T-helper 1 cell treated with Interleukin-12 subunit alpha and Interleukin-12 subunit beta and Interleukin-4 antibody, amounts not matched to agents 30 μg/mL and 1 μg/mL, for 36 hours (primary cell): ENCODE results near the gene CRIM1.
A peak's percentile ranks its signal among the peaks of the same experiment; 100 is the strongest.

ENCODE experiments used
- H3K27ac Mint-ChIP-seq: one replicate; pipeline ENCODE4 v1.8.0; 2021; ENCODE audit warnings: mild to moderate bottlenecking, mixed read lengths
- H3K27me3 Mint-ChIP-seq: one replicate; pipeline ENCODE4 v1.8.0; 2021; ENCODE audit warnings: low read depth, mixed read lengths
- H3K36me3 Mint-ChIP-seq: one replicate; pipeline ENCODE4 v1.8.0; 2021; ENCODE audit warnings: low read depth, mixed read lengths
- H3K4me1 Mint-ChIP-seq: one replicate; pipeline ENCODE4 v1.8.0; 2021; ENCODE audit warnings: low read depth, mixed read lengths
- H3K4me3 Mint-ChIP-seq: one replicate; pipeline ENCODE4 v1.8.0; 2021; ENCODE audit warnings: mild to moderate bottlenecking, moderate library complexity, mixed read lengths
- H3K9me3 Mint-ChIP-seq: one replicate; pipeline ENCODE4 v1.8.0; 2021; ENCODE audit warnings: mixed read lengths

CRIM1 gene

DNA sequence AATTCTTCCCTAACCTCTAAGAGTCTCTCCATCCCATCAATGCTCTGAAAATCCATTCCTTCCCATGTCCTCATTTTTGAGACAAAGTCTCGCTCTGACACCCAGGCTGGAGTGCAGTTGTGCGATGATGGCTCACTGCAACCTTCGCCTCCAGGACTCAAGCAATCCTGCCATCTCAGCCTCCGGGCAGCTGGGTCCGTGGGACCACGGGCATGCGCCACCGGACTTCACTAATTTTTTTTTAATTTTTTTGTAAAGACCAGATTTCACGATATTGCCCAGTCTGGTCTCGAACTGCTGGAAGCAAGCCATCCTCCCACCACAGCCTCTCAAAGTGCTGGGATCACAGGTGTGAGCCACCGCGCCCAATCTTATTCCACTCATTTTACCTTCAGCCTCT lies 240.8 kb downstream of the CRIM1 start:
- H3K9me3 Mint-ChIP-seq, result no peaks in the 10 kb centered on the region
- peaks cover 14% of the 10 kb centered on the region for H3K36me3 Mint-ChIP-seq
- peak overlapping the region; percentile 89 for H3K4me3 Mint-ChIP-seq
- no peaks in the 10 kb centered on the region for H3K27me3 Mint-ChIP-seq
- peaks cover 27% of the 10 kb centered on the region for H3K4me1 Mint-ChIP-seq
- H3K27ac Mint-ChIP-seq, result no peak overlapping the region

DNA sequence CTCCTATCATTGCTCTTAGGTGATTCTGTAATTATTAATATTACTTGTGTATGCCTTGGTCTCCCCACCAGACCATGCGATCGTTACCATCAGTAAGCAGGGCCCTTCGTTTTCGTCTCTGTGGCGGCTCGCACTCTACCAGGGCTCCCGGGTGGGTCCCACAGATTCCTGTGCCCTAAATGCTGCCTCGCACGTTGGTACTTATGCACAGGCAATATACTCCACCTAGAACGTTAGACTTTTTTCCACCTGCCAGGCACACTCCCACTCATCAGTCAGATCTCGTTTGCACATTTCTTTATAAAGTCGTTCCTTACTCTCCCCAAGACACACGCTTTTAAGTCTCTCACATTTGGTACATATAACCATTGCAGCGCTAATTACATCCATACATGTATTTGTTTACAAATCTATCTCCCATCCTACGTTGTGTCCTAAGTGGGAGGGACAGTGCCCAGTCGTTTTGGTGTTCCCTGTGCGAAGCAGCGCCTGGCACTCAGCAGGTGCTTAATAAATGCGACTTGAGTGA lies 241.5 kb downstream of the CRIM1 start:
- Mint-ChIP-seq H3K4me1 (peaks cover 23% of the 10 kb centered on the region), H3K27ac (peak overlapping the region; percentile 91), H3K27me3 (no peaks in the 10 kb centered on the region), H3K36me3 (peaks cover 11% of the 10 kb centered on the region), H3K9me3 (no peaks in the 10 kb centered on the region), H3K4me3 (peak overlapping the region; percentile 89)

DNA sequence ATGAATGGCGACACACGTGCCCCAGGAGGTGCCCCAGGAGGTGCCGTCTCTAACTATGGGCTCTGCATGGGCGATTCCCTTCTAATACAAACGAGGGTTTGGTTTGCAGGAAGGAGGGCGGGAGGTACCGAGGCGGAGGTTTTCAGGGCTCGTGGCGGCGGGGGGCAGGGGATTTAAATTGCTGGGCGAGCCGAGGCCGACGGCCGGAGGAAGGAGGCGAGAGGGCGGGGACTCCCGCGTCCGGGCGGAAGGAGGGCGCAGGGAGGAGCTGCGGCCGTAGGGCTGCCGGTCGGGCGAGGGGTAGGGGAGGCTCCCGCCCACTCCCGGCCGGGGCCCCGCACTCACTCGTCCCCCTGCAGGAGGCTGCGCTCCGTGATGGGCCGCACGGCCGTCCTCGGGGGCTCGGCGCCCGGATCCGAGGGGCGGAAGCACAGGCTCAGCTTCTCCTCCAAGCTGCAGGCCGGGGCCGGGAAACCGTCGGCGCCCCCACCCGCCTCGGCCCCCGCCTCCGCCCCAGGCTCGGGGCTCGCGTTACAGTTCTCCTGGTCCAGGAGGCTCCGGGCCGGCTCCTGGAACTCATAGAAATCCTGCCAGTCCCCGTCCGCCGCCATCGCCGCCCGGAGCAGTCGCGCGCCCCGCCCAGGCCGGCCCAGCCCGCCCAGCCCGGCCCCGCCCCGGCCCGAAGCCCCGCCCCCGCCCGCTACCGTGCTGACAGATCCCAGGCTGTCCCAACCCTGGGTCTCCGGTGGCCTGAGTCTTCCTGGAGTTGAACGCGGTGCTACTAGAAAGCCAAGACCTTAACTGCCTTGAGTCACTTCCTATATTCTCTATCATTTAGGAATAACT lies 242.2 kb downstream of the CRIM1 start, which contains the start of gene FEZ2:
TSS of gene FEZ2 (minus strand) at position 637 of the 846 bp plus-strand sequence. CDS start at position 611, 26 bp downstream.
- no peaks in the 10 kb centered on the region for H3K9me3 Mint-ChIP-seq
- peak within 1 kb of the TSS; percentile 91 for H3K27ac Mint-ChIP-seq
- no peaks in the 10 kb centered on the region for H3K27me3 Mint-ChIP-seq

More for the DNA sequence above, 242.2 kb downstream of the CRIM1 start, which contains the start of gene FEZ2:
- peaks cover 23% of the 10 kb centered on the region for H3K4me1 Mint-ChIP-seq
- H3K36me3 Mint-ChIP-seq, result peaks cover 11% of the 10 kb centered on the region
- peak within 1 kb of the TSS; percentile 89 for H3K4me3 Mint-ChIP-seq
